ENCODE data around the gene SCNN1G.

The SCNN1G gene

GRCh38 chr16:23145186-23145585 lies 37.4 kb upstream of the SCNN1G start:
- no peak for ATAC-seq
- TF ChIP-seq ZNF565 (CRISPR knock-in tag; conservative IDR thresholded peaks at IDR 0.05; ENCODE audit: low read depth) (no peak), ARNTL (CRISPR knock-in tag; IDR thresholded peaks at IDR 0.05; ENCODE audit: borderline replicate concordance, low read depth) (no peak), BACH2 (CRISPR knock-in tag; IDR thresholded peaks at IDR 0.05; ENCODE audit: borderline replicate concordance) (no peak), CSDC2 (CRISPR knock-in tag; IDR thresholded peaks at IDR 0.05) (no peak), SNAI2 (CRISPR knock-in tag; IDR thresholded peaks at IDR 0.05) (no peak), ZNF8 (CRISPR knock-in tag; IDR thresholded peaks at IDR 0.05) (no peak)

GRCh38 chr16:23145608-23146007 lies 36.9 kb upstream of the SCNN1G start:
- ATAC-seq = no peak
- no peak for TF ChIP-seq BACH2 (CRISPR knock-in tag; IDR thresholded peaks at IDR 0.05; ENCODE audit: borderline replicate concordance)
- no peak for TF ChIP-seq ZC3H10 (CRISPR knock-in tag; IDR thresholded peaks at IDR 0.05)
- no peak for TF ChIP-seq POU6F1 (CRISPR knock-in tag; IDR thresholded peaks at IDR 0.05; ENCODE audit: borderline replicate concordance, low read depth)
- TF ChIP-seq ZNF70 (CRISPR knock-in tag; IDR thresholded peaks at IDR 0.05) = no peak
- TF ChIP-seq ZFP30 (CRISPR knock-in tag; IDR thresholded peaks at IDR 0.05) = no peak
- TF ChIP-seq RARB (CRISPR knock-in tag; IDR thresholded peaks at IDR 0.05) = no peak
- TF ChIP-seq TOX (CRISPR knock-in tag; IDR thresholded peaks at IDR 0.05; ENCODE audit: borderline replicate concordance) = no peak
- no peak for TF ChIP-seq CSDC2 (CRISPR knock-in tag; IDR thresholded peaks at IDR 0.05)
- TF ChIP-seq ZNF565 (CRISPR knock-in tag; conservative IDR thresholded peaks at IDR 0.05; ENCODE audit: low read depth) = no peak
- no peak for TF ChIP-seq GLIS3 (CRISPR knock-in tag; IDR thresholded peaks at IDR 0.05)
- no peak for TF ChIP-seq OSR1 (CRISPR knock-in tag; IDR thresholded peaks at IDR 0.05)
- no peak for TF ChIP-seq TCF4 (CRISPR knock-in tag; IDR thresholded peaks at IDR 0.05; ENCODE audit: borderline replicate concordance)
- no peak for TF ChIP-seq ZNF8 (CRISPR knock-in tag; IDR thresholded peaks at IDR 0.05)

GRCh38 chr16:23146877-23147601 lies 35.5 kb upstream of the SCNN1G start:
- no peak for ATAC-seq
- TF ChIP-seq ZNF8 (CRISPR knock-in tag; IDR thresholded peaks at IDR 0.05) (no peak), PPARA (CRISPR knock-in tag; IDR thresholded peaks at IDR 0.05; ENCODE audit: borderline replicate concordance) (no peak)

GRCh38 chr16:23147666-23148065 lies 34.9 kb upstream of the SCNN1G start:
- TF ChIP-seq CSRNP3 (CRISPR knock-in tag; IDR thresholded peaks at IDR 0.05) (no peak), TOX (CRISPR knock-in tag; IDR thresholded peaks at IDR 0.05; ENCODE audit: borderline replicate concordance) (no peak), ZNF70 (CRISPR knock-in tag; IDR thresholded peaks at IDR 0.05) (no peak)
- ATAC-seq = no peak

- no peak for ATAC-seq
- TF ChIP-seq CSRNP3 (CRISPR knock-in tag; IDR thresholded peaks at IDR 0.05) (no peak), PPARA (CRISPR knock-in tag; IDR thresholded peaks at IDR 0.05; ENCODE audit: borderline replicate concordance) (no peak), OSR1 (CRISPR knock-in tag; IDR thresholded peaks at IDR 0.05) (no peak), TSHZ2 (CRISPR knock-in tag; IDR thresholded peaks at IDR 0.05) (no peak), ESRRG (CRISPR knock-in tag; IDR thresholded peaks at IDR 0.05) (no peak), CREB5 (CRISPR knock-in tag; IDR thresholded peaks at IDR 0.05; ENCODE audit: low read depth) (no peak), ZNF8 (CRISPR knock-in tag; IDR thresholded peaks at IDR 0.05) (no peak), SNAI2 (CRISPR knock-in tag; IDR thresholded peaks at IDR 0.05) (no peak), TCF4 (CRISPR knock-in tag; IDR thresholded peaks at IDR 0.05; ENCODE audit: borderline replicate concordance) (no peak)
These were observed 34.4 kb upstream of the SCNN1G start for GRCh38 chr16:23148166-23148512.
